ENCODE results near the gene LRRC19. TPM values are rescaled to one million over a fixed set of nuclear protein-coding genes. Genes with fewer than 3 reads are reported as not detected.

LRRC19 gene
- total RNA-seq, 1 experiment from 2014 or later = not detected

DNA sequence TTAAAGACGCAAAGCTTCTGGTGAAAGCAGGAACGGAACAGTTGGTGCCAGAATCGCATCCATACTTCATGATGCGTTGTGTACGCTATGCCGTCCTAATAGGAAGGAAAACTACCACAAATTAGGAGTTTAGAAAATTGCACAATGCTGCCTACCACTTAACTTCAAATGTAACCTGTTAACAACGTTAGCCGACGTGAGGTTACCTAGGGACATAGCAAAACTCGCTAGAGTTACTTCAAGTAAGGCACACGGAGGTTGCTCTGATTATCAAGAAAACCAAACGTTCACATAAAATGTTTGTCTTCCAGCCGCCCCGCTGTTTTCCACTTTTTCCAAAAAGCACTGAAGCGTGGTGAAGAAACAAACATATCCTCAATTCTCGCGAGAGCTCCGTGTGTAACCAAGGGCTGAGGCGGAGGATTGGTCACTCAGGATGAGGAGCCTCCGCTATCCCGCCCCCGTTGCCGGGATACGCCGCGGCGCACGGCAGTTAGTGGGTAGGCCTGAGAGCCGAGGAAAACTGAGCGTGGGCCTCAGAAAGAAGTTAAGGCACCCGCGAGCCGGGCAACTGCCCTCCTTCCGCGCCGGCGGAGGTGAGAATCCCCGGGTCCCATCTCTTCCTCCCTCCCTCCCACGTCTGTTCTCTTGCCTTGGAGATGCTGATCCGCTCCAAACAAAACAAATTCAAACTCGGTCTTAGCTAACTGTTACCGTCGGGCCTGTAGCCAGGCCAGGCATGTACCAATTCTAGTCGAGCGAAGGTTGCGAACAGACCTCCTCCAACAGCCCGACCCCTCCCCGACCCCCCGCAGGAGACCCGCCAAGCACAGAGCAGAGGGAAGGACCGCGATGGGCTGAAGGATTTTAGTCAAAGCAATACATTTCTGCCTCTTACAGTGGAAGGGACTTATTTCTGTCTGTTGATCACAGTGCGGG is 49.3 kb downstream of the LRRC19 start, which contains the start of gene IFT74:
Gene IFT74 (plus strand): TSS at position 492 of the 939 bp plus-strand sequence. CDS start 5,556 bp downstream, outside the sequence.
- DNase-seq (ENCODE audit: low read depth) = peak; percentile 97

DNA sequence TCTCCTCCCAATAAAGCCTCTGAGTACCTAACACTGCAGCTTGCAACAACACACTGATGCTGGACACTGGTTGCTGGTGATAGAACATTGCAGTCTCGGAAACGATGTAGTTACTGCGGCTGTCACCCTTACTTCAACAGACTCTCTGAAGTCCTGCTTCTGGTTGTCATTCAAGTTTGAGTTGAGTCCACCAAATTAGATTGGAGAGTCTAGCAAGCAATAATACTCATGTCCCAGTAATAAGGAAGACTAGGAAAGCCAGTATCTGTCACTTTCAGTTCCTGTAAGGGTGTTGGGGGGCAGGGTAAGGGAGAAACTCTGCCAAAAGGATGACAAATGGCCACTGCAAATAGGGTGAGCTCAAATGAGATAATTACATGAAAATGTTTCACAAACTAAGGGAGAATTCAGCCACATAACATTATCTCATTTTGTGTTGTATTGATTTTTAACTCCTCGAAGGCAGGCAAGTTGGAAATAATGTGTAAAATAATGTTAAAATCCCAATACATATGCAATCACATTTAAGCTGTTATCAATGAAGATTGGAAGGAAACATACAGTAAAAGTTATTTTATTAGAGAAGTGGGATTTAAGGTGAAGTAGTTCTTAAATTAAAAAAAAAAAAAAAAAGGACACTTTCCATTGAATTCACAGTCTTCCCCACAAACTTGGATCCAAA is 50.1 kb downstream of the LRRC19 start:
- DNase-seq (ENCODE audit: low read depth) = peak; percentile 46

DNA sequence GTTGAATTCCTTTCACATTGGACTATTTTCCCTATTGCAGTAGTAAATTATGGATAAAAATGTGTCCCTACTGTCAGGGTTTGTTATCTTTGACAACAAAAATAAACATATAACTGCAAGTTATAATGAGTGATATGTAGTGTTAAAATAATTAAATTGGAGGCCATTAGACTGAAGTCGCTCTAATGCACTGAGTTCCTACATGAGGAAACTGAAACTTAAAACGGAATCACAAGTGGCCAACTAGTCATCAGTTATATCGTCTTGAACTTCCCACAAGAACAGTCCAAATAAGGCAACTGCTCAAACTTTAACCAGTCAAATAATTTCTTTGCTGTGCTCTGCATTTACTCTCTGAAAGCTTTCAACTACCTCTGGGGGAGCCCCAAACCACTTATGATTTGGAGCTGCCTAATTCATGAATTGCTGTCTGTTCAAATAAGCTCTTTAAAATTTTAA is 51.4 kb downstream of the LRRC19 start:
- DNase-seq (ENCODE audit: low read depth) = peak; percentile 78

DNA sequence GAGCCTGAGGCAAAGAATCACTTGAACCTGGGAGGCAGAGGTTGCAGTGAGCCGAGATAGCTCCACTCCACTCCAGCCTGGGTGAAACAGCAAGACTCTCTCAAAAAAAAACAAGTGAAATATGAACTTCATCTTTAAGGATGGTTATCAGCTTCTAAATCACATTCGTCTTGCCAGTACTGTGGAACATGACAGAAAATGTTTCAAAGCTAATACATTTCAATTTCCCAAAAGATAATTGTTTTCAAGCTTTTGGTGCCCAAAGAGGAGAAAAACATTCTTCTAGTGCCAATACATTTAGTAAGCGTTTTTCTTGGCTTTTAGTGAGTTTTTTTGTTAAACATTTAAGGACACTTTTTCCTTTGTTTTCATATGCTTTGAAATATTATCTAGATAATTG is 53.7 kb downstream of the LRRC19 start:
- DNase-seq (ENCODE audit: low read depth) = no peak

DNA sequence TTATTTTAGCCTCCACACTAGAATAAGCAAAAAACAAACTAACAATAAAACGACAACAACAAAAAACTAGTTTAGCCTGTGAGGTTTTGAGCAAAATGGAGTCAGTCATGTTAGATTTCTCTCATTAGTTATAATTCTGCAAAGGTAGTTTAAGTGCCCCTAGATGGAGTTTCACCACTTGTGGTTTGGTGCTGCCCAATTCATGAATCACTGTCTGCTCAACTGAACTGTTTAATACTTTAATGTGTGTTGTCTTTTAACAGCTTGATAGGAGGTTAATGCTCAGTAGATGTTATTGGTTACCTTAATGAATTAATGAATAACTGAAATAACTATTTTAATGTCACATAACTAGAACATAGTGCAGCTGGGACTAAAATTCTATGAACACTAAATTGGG is 55.0 kb downstream of the LRRC19 start:
- DNase-seq (ENCODE audit: low read depth) = no peak

DNA sequence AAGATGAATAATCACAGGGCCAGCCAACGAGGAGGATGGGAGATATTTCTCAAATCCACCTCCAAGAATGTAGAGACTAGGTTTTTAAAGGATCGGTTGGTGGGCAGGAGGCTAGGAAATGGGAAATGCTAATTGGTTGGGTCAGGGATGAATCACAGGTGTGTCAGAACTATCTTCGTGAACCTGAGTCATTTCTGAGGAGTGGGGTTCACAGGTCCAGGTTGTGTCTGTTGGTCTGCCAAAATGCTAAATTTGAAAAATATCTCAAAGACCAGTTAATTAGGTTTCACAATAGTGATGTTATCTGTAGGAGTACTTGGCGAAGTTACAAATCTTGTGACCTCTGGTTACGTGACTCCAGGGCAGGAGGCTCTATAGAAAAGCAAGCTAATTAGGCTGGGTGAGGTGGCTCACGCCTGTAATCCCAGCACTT is 55.8 kb downstream of the LRRC19 start:
- peak; percentile 50 for DNase-seq (ENCODE audit: low read depth)

DNA sequence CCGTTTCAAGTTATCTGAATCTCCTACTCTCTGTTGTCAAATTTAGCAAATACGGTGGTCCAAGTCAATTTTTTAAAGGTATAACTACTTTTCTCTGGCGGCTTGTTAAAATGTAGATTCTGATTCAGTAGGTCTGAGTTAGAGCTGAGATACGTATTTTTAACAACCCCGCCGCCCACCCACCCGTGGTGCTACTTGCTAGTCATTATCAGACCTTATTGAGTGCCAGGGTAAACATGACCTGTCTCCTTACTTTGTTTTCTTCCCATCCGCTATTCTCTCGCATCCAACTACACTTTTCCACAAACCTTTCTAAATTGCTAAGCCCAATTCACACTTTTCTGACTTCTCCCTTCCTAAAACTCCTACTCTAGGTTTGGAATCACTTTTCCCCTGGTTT is 57.7 kb downstream of the LRRC19 start:
- DNase-seq (ENCODE audit: low read depth) = no peak

DNA sequence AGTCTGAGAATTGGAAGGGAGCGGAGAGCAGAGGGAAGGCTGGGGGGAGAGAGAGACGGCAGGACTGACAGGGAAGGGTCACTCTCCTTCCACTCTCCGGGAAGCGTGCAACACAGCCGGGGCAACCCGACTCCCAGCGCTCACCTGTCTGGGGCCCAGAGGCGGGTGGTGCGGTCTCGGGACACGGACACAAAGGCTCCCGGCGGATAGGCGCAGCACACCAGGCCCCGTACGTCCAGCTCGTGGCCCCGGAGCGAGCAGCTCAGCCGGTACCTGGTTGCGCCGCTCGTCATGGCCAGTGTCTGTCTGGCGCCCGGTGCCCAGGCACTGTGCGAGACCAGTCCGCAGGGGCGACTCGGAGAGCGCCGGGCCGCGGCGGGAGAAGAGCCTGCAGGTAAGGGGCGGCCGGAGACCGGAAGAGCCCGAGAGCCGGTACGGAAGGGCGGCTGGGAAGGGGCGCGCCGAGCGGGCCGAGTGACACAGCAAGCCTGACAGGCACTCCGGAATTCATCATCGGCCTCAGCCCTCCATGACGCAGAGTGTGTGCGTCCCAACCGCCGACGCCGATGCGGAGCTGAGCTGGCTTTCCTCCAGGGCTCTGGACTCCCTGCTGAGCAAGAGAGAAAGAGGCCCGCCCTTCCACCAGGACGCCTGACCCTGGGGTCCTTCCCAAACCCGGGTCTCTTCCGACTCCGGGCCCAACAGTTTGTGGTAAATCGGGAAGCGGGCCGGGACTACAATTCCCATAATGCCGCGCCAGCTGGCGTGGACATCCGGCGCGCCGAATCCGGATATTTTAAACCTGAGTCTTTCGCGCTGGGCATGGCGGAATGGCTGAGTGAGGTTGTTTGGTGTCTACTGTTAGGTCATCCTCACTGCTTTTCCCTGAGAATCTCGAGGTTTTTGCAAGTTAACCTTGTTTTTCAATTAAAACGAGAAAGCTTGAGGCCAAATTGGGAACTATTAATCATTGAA is 58.4 kb downstream of the LRRC19 start, which contains the start of gene PLAA:
Gene PLAA (minus strand): TSS at position 490 of the 975 bp plus-strand sequence. CDS start 197 bp downstream, at position 293.
- DNase-seq (ENCODE audit: low read depth) = peak; percentile 86

DNA sequence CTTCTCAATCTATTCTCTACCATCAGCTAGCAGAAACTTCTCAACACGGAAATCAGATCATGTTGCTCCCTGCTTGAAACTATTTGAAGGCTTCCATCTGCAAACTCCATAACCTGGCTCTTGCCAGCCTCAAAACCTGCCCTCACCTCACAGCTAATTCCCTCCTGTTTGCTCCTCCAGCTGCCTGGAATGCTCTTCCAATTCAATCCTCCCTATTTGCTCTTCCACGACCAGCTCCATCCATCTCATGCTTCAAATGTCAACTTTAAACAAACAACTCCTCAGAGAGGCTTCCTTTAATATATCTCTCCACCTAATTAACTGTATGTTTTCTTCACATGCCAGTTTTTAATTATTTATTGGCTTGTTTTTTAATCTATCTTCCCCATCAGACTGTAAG is 59.9 kb downstream of the LRRC19 start:
- no peak for DNase-seq (ENCODE audit: low read depth)

Other genes starting within 250 kb of the LRRC19 start
- 17.6 and 19.2 TPM in 2 replicates for gene CAAP1, start 112.9 kb downstream of the LRRC19 start, total RNA-seq (2014; rRNA removed; shearing (Covaris generic))
- gene PLAA, start 58.4 kb downstream of the LRRC19 start, total RNA-seq (2014; rRNA removed; shearing (Covaris generic)) = 18.1 and 22.6 TPM in 2 replicates
- gene IFT74, start 49.3 kb downstream of the LRRC19 start, total RNA-seq (2014; rRNA removed; shearing (Covaris generic)) = 15.7 and 20.2 TPM in 2 replicates
- not detected in 2 replicates for gene TEK, start 103.6 kb upstream of the LRRC19 start, total RNA-seq (2014; rRNA removed; shearing (Covaris generic))